Measurements from ENCODE around the gene C16orf90. TPM values are rescaled to one million over a fixed set of nuclear protein-coding genes. Genes with fewer than 3 reads are reported as not detected.
A peak's percentile ranks its signal among the peaks of the same experiment; 100 is the strongest.

The C16orf90 gene
- total RNA-seq, 1 experiment from 2014 or later: not detected

DNA sequence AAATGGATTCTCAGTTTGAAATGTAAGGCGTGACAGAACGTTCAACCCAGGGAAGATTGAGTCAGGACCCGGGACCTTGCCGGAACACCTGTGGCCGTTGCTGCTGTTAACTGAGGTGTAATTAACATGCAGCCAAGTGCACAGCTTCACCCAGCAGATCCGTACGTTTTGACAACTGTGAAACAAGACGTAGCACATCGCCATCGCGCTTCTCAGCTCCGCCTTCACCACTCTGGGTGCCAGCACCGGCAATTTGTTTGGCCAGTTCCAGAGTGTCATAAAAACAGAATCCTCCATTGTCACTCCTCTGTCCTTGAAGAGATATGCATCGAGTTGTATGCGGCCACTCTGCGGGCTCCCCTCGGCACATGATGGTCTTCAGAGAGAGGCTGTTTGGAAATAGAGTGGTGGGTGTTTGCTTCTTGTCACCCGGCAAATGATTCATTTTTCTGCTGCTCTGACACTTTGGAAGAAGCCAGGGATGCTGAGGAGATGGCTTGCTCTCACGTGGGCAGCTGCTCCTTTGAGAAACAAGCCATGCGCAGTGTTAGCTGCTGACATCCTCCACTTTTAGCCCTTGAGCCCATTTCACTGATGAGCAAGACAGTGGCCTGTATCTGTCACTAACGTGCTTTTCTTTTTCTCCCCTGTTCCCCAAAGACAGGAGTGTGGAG is 29.2 kb downstream of the C16orf90 start:
- no peak for DNase-seq (ENCODE audit: low spot score)

DNA sequence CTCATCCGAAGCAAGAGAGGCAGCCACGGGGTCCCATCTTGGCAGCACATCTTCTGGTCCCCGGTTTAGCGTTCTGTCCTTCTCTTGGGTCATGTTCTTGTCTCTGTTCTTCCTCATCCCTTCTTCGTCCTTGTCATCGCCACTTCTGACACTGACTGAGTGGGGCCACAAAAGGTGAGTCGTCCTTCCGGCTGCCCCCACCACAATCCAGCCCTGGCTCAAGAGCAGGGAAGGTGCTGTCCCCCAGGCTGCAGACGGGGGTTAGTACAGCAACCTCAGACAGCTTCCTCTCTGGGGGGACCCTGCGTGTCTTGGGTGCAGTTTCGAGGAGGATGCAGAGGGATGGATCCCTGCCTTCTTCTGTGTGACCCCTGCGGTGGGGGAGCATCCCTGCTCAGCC is 30.0 kb downstream of the C16orf90 start:
- DNase-seq (ENCODE audit: low spot score): no peak

DNA sequence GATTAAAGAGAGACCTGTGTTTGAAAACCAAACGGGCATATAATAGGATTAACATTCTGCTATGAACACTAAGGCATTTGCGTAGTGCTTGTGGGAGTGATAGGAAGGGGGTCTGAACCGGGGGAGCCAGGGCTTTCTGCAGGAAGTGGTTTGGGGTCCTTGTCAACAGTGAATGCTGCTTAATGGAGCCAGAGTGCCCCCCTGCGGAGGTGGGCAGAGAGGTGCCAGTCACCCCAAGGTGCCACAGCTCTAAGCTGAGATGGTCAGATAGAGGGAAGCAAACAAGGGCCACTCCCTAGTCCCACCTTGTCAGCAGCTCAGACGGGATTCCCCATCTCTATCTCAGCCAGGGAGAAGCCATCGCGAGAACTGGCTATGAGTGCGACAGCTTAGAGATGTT is 34.1 kb downstream of the C16orf90 start:
- DNase-seq (ENCODE audit: low spot score): no peak

DNA sequence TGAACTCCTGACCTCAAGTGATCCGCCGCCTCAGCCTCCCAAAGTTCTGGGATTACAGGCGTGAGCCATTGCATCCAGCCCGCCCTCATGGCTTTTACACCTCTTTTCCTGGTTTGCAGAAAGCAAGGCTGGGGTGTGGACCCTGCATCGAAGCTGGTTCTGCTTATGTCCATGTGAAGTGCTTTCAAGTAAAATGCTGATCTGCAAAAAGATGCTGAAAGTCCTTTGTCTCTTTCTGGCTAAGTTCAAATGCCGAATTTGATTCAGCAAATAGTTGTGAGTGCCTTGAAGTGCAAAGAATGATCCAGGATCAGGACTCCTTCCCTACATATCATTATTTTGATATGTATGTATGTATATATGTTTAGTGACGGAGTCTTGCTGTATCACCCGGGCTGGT is 34.7 kb downstream of the C16orf90 start:
- no peak for DNase-seq (ENCODE audit: low spot score)

DNA sequence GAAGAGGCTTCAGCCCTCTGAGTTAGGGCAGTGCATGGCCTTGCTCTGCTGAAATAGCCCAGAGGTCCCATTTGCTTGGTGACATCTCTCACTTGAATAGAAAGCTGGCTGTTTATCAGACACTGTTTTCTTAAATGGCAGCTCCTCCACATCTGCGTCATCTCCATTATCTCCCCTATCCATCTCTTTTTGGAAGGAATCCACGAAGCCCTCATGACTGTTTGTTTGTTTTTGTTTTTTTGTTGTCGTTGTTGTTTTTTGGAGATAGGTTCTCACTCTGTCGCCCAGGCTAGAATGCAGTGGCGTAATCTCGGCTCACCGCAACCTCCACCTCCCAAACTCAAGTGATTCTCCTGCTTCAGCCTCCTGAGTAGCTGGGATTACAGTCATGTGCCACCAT is 35.2 kb downstream of the C16orf90 start:
- no peak for DNase-seq (ENCODE audit: low spot score)

DNA sequence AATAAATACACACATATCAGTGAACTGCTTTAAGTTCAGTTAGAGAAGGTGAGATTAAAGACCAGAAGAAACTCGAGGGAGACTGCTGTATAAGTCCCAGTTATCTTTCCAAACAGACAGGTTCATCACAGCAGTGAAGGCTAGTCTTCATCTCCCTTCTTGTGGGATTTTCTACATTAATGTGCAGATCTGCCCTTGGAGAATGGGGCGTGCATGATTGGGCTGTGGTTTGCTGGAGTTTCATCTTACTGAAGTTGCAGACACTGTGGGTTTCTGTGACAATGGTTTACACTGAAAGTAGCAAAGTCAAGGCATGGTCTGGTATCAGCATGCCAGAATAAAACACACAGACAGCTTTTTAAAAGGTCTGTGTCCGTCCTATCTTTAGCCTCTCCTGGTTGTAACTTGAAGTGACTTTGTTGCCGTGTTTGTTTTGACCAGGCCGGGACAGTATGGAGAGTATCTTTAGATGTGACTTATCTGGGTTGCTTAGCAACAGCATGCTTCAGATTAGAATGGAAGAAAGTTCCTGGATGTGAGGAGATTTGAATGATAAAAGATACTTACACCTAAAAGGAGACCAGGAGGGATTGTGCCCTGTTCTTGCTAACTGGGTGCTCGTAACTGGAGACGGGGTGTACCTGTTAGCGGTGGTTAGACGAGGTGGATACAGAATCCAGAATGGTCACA is 35.7 kb downstream of the C16orf90 start:
- no peak for DNase-seq (ENCODE audit: low spot score)

DNA sequence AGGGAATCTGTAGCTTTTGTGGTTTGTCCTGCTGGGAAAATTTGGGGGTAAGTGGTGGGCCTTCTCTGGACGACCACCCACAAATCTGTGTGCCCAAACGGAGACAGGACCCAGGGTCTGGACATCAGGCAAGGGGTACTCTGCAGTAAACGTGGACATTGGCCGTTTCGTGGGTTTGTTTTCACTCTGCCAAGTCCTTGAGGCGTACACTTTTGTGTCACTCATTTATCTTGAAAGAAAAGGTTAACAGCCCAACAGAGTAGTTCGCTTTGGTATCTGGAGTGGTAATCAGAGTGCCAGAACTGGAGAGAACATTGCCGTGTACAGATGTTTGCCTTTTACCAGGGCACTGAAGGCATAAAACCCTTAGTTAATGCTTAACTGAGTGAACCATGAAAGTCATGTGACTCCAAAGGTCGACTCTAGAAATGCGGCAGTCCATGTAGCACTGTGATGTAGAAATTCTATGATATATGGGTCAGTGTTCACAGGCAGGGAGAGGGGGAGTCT is 36.4 kb downstream of the C16orf90 start:
- DNase-seq (ENCODE audit: low spot score): peak; percentile 84

DNA sequence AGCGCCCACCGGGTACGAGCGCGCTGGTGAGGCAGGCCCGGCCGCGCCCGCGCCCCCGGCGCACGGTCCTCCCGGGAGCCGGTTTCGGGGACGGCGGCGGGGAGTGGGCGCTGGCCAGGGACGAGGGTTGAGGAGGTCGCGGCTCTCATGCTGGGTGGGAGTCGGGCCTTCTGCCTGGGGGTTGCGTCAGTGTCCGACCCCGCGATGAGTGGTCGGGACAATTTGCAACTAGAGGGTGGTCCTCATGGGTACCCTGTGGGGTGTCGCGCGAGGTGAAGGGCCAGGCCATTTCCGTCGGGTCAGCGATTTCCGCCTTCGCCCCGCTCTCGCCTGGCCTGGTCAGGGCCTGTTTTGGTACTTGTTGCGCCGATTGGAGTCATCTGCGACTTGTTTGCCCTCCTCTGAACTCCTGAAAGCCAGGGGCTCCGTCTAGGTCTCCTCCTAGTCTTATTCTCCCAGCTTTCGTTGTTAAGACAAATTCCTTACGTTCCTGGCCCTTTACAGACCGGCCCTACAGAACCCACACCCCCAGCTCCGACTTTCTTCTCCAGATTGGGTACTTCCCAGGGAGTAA is 36.9 kb downstream of the C16orf90 start:
- DNase-seq (ENCODE audit: low spot score): peak; percentile 45

DNA sequence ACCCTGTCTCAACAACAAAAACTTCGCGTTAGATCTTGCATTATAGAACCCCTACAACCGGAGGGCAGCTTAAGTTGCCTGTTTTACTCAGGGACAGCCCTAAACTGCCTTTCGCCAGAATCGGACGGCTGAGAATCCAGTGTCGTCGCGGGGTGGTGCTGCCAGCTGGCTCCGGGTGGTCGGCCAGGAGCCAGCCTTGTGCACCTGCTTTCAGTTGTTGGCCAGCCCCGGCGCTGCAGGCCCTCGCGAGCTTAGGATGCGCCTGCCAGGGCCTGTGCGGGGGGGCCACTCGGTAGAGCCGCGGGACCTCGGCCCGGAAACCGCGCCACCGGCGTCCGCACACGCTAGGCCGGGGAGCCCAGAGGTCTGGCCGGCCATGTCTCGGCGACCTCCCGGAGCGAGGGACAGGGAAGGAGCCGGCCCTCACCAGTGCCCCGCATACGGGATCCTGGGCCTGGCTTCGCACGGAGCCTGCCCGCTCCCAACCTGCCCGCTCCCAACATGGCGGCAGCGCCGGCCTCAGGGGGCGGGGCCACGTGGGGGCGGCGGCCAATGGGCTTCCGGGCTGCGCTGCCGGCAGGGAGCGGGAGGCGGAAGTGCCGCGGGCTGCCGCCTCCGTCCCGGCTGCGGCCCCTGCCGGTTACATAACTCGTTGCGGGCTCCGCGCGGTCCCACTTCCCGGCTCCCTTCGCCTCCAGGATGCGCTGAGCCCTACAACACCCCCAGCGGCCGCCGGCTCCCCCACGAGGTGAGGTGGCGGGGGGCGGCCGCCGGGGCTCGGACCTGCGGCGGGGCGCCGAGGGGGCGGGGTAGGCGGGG is 37.6 kb downstream of the C16orf90 start:
- DNase-seq (ENCODE audit: low spot score): peak; percentile 93

DNA sequence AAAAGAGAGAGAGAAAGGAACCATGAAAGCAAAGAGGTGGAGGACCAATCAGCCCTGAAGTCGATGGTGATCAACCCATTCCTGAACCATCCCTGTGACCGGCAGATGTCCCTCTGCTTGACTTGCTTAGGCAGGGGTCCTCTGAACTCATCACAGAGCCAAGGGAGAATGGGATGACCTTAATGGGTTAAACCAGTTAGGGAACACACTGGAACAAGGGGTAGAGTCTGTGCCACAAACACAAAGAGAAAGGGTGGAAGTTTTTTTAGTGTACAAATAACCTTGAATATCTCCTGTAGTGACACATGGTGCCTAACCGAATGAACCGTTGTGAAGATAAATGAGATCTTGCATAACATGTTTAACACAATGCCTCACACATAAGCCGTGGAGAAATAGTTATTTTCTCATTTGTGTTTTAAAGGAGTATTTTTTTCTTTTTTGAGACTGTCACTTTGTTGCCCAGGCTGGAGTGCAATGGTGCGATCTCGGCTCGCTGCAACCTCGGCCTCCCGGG is 40.6 kb downstream of the C16orf90 start:
- DNase-seq (ENCODE audit: low spot score): no peak

DNA sequence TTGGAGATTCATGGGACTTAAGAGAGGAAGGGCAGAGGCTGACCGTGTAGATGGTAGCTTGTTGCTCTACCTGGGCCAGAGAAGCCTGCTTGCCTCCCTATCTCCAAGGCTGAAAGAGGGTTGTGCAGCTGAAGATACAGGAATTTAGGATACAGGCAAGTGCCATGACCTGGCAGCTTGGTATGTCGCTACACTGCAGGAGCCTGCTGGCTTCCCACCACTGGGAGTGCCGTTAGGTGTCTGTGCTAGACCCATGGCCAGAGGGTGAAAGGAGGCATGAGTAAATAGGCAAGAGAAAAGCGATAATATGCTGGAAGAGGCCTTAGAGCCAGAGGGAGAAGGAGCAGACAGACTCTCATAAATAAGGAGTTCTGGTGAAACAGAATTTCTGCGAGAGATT is 41.2 kb downstream of the C16orf90 start:
- DNase-seq (ENCODE audit: low spot score): peak; percentile 8

DNA sequence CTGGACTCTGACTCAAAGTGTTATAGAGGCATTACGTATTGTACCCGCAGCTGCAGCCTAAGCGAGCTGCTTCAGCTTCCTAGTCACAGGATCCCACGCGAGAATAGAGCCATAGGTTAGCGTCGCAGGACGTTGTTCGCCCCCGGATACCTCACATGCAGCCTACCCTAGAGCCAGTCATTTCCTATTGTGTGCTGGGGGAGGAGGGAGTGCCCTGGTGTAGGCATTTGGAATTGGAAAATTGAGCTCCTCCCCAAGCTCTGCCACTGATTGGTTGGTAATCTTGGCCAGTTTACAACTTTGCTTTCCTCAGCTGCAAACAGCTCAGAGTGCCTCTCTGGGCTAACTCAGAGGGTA is 51.3 kb downstream of the C16orf90 start:
- DNase-seq (ENCODE audit: low spot score): peak; percentile 39

Small RNA genes lying within 50 kb of the gene (small RNA-seq; reads per million reads assigned to genes)
- not detected for gene MIR6126

Other genes with a start within 250 kb of the C16orf90 start
- gene MEFV, start 238.9 kb downstream of the C16orf90 start, total RNA-seq (2014; rRNA removed; shearing (Covaris generic)): 0.13 TPM in 1 of 2 replicates, not detected in the other
- gene ZNF263, start 212.0 kb downstream of the C16orf90 start, total RNA-seq (2014; rRNA removed; shearing (Covaris generic)): 102 and 106 TPM in 2 replicates
- not detected in 2 replicates for gene TIGD7, start 190.1 kb downstream of the C16orf90 start, total RNA-seq (2014; rRNA removed; shearing (Covaris generic))
- 0.41 and 0.91 TPM in 2 replicates for gene ZNF75A, start 190.0 kb downstream of the C16orf90 start, total RNA-seq (2014; rRNA removed; shearing (Covaris generic))
- gene OR2C1, start 139.6 kb downstream of the C16orf90 start, total RNA-seq (2014; rRNA removed; shearing (Covaris generic)): not detected in 2 replicates
- 9.0 and 9.8 TPM in 2 replicates for gene ZSCAN32, start 94.5 kb downstream of the C16orf90 start, total RNA-seq (2014; rRNA removed; shearing (Covaris generic))
- 6.6 and 13.9 TPM in 2 replicates for gene ZNF174, start 94.3 kb downstream of the C16orf90 start, total RNA-seq (2014; rRNA removed; shearing (Covaris generic))
- 0.76 and 1.2 TPM in 2 replicates for gene ZNF597, start 52.0 kb downstream of the C16orf90 start, total RNA-seq (2014; rRNA removed; shearing (Covaris generic))
- gene NAA60, start 51.8 kb downstream of the C16orf90 start, total RNA-seq (2014; rRNA removed; shearing (Covaris generic)): 19.4 and 20.3 TPM in 2 replicates
- 1.1 and 2.1 TPM in 2 replicates for gene CLUAP1, start 5.5 kb upstream of the C16orf90 start, total RNA-seq (2014; rRNA removed; shearing (Covaris generic))
- gene NLRC3, start 81.9 kb upstream of the C16orf90 start, total RNA-seq (2014; rRNA removed; shearing (Covaris generic)): not detected in 2 replicates
- gene SLX4, start 116.1 kb upstream of the C16orf90 start, total RNA-seq (2014; rRNA removed; shearing (Covaris generic)): 6.1 and 6.4 TPM in 2 replicates
- gene DNASE1, start 159.2 kb upstream of the C16orf90 start, total RNA-seq (2014; rRNA removed; shearing (Covaris generic)): 27.1 and 46.6 TPM in 2 replicates
- gene TRAP1, start 222.0 kb upstream of the C16orf90 start, total RNA-seq (2014; rRNA removed; shearing (Covaris generic)): 553 and 632 TPM in 2 replicates

Measured in HT-29 (cell line).